Muscle layer of colon (tissue), 2 donors: ENCODE results near the gene SIRPA.
"Not testable (repeated sequence)": the region's sequence is repeated elsewhere in the genome, so short reads cannot be mapped to it uniquely, and the experiment has no call there.

ENCODE experiments used
- H3K27ac ChIP-seq: one replicate; pipeline ENCODE4 v1.7.0; 2013; ENCODE audit warnings: low read depth, mild to moderate bottlenecking, low read length, moderate library complexity
- H3K27me3 ChIP-seq, 2 donors: one replicate each; pipeline ENCODE4 v1.7.0; 2013; ENCODE audit warnings: low read length in 2 of 2, mild to moderate bottlenecking in 2 of 2; ENCODE audit not compliant: insufficient read depth in 2 of 2, control insufficient read depth in 1 of 2
- H3K36me3 ChIP-seq: one replicate; pipeline ENCODE4 v1.7.0; 2013; ENCODE audit warnings: mild to moderate bottlenecking, low read length; ENCODE audit not compliant: insufficient read depth
- H3K4me1 ChIP-seq: one replicate; pipeline ENCODE4 v1.7.0; 2013; ENCODE audit warnings: mild to moderate bottlenecking, low read length; ENCODE audit not compliant: insufficient read depth
- H3K4me3 ChIP-seq, 2 donors: one replicate each; pipeline ENCODE4 v1.7.0; 2013; ENCODE audit warnings: low read length in 2 of 2, low read depth in 1 of 2, mild to moderate bottlenecking in 1 of 2, moderate library complexity in 1 of 2
- H3K9ac ChIP-seq: one replicate; pipeline ENCODE4 v1.7.0; 2013; ENCODE audit warnings: low read length
- H3K9me3 ChIP-seq: one replicate; pipeline ENCODE4 v1.7.0; 2013; ENCODE audit warnings: mild to moderate bottlenecking, low read length
- donor health status: abdominal sarcoma.
- donor health status: Adenocarcinoma of cecum.

The SIRPA gene

DNA sequence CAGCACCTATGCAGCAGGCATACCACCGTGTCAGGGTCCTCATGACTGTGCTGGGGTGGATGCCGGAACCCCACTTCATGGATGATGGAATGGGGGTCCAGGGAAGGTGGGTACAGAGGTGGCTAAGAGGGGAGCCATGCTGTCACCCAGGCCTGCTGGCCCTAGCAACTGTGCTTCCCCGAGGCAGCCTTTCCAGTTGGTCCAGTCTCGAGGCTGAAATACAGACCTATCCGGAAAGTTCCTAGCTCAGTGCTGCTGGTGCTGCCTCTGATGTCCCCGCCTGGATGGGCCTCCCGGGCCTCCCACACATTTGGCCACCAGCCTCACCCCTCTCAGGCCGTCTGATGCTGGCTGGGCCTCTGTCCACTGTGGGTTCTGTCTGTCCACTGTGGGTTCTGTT is 17.4 kb downstream of the SIRPA start:
- Histone ChIP-seq H3K9me3 (no peaks in the 10 kb centered on the region), H3K4me3 (no peak overlapping the region), H3K4me1 (no peaks in the 10 kb centered on the region), H3K27ac (no peak overlapping the region), H3K27me3 (no peaks in the 10 kb centered on the region), H3K9ac (no peak overlapping the region), H3K36me3 (peaks cover 27% of the 10 kb centered on the region)

DNA sequence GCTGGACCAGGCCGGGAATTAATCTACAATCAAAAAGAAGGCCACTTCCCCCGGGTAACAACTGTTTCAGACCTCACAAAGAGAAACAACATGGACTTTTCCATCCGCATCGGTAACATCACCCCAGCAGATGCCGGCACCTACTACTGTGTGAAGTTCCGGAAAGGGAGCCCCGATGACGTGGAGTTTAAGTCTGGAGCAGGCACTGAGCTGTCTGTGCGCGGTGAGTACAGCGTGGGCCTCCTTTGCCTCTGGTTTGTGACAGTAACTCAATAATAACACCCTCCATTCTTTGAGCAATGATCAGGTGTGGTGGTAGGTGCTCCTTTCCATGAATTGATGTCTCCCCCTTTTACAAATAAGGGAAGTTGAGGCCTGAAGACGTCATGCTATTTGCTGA is 20.0 kb downstream of the SIRPA start:
- not testable (repeated sequence) for H3K9ac ChIP-seq, H3K9me3 ChIP-seq, H3K27me3 ChIP-seq, H3K4me1 ChIP-seq, H3K4me3 ChIP-seq, H3K27ac ChIP-seq
- peaks cover 32% of the 10 kb centered on the region for H3K36me3 ChIP-seq

GRCh38 chr20:1915725-1916124 is 20.5 kb downstream of the SIRPA start:
- H3K36me3 ChIP-seq: peaks cover 32% of the 10 kb centered on the region

GRCh38 chr20:1917786-1918185 is 22.6 kb downstream of the SIRPA start:
- Histone ChIP-seq H3K4me1 (no peaks in the 10 kb centered on the region), H3K9ac (no peak overlapping the region), H3K9me3 (no peaks in the 10 kb centered on the region), H3K27ac (no peak overlapping the region), H3K4me3 (no peak overlapping the region), H3K27me3 (no peaks in the 10 kb centered on the region), H3K36me3 (peaks cover 37% of the 10 kb centered on the region)

More at GRCh38 chr20:1915725-1916124, 20.5 kb downstream of the SIRPA start:
- Histone ChIP-seq H3K4me3 (no peak overlapping the region), H3K9ac (no peak overlapping the region), H3K27me3 (no peaks in the 10 kb centered on the region), H3K9me3 (no peaks in the 10 kb centered on the region), H3K4me1 (no peaks in the 10 kb centered on the region), H3K27ac (no peak overlapping the region)

DNA sequence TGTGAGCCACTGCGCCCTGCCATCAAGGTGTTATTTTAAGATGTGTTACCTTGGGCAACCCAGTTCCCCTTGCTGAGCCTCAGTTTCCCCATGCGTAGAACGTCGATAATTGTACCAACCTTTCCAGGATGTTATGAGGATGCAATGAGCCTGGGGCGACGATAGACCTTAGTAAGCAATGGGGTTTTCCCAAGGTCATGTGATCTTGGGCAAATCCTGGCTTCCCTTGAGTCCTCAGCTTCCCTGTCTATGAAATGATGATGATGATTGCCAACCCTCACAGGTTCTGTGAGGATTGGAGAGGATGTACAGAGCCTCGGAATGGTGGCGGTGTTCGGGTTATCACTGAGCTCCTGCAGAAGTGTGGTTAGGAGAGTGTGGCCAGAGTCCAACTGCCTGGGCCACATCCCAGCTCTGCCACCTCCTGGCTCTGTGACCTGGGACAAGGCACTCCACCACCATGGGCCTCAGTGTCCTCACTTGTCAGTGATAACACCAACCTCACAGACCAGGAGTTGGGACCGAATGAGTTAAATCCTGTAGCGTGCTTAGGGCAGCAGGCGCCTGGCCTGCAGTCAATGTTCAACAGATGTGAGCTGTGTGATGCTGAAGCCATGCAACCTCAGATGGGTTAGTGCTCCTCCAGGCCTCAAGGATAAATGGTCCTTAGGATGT is 23.4 kb downstream of the SIRPA start:
- H3K4me1 ChIP-seq: no peaks in the 10 kb centered on the region
- no peaks in the 10 kb centered on the region for H3K9me3 ChIP-seq
- no peaks in the 10 kb centered on the region for H3K27me3 ChIP-seq
- peaks cover 40% of the 10 kb centered on the region for H3K36me3 ChIP-seq
- no peak overlapping the region for H3K27ac ChIP-seq
- no peak overlapping the region for H3K9ac ChIP-seq
- H3K4me3 ChIP-seq: no peak overlapping the region

- H3K27me3 ChIP-seq: no peaks in the 10 kb centered on the region
- no peak overlapping the region for H3K9ac ChIP-seq
- H3K27ac ChIP-seq: no peak overlapping the region
- H3K4me1 ChIP-seq: no peaks in the 10 kb centered on the region
- H3K36me3 ChIP-seq: peaks cover 44% of the 10 kb centered on the region
- H3K9me3 ChIP-seq: no peaks in the 10 kb centered on the region
- H3K4me3 ChIP-seq: no peak overlapping the region
Observed at GRCh38 chr20:1920252-1920651, 25.0 kb downstream of the SIRPA start.

- Histone ChIP-seq H3K9me3 (no peaks in the 10 kb centered on the region), H3K4me1 (no peaks in the 10 kb centered on the region), H3K9ac (no peak overlapping the region), H3K4me3 (no peak overlapping the region), H3K27me3 (no peaks in the 10 kb centered on the region), H3K27ac (no peak overlapping the region), H3K36me3 (peaks cover 38% of the 10 kb centered on the region)
Observed at GRCh38 chr20:1920826-1921225, 25.6 kb downstream of the SIRPA start.

- peaks cover 27% of the 10 kb centered on the region for H3K36me3 ChIP-seq
Observed at GRCh38 chr20:1921985-1922384, 26.8 kb downstream of the SIRPA start.

GRCh38 chr20:1922786-1923185 is 27.6 kb downstream of the SIRPA start:
- Histone ChIP-seq H3K9ac (no peak overlapping the region), H3K4me3 (no peak overlapping the region), H3K27ac (no peak overlapping the region), H3K36me3 (peaks cover 26% of the 10 kb centered on the region), H3K4me1 (no peaks in the 10 kb centered on the region), H3K9me3 (no peaks in the 10 kb centered on the region), H3K27me3 (no peaks in the 10 kb centered on the region)

More at GRCh38 chr20:1921985-1922384, 26.8 kb downstream of the SIRPA start:
- H3K4me3 ChIP-seq, H3K4me1 ChIP-seq, H3K9ac ChIP-seq, H3K27ac ChIP-seq, H3K27me3 ChIP-seq, H3K9me3 ChIP-seq: not testable (repeated sequence)

DNA sequence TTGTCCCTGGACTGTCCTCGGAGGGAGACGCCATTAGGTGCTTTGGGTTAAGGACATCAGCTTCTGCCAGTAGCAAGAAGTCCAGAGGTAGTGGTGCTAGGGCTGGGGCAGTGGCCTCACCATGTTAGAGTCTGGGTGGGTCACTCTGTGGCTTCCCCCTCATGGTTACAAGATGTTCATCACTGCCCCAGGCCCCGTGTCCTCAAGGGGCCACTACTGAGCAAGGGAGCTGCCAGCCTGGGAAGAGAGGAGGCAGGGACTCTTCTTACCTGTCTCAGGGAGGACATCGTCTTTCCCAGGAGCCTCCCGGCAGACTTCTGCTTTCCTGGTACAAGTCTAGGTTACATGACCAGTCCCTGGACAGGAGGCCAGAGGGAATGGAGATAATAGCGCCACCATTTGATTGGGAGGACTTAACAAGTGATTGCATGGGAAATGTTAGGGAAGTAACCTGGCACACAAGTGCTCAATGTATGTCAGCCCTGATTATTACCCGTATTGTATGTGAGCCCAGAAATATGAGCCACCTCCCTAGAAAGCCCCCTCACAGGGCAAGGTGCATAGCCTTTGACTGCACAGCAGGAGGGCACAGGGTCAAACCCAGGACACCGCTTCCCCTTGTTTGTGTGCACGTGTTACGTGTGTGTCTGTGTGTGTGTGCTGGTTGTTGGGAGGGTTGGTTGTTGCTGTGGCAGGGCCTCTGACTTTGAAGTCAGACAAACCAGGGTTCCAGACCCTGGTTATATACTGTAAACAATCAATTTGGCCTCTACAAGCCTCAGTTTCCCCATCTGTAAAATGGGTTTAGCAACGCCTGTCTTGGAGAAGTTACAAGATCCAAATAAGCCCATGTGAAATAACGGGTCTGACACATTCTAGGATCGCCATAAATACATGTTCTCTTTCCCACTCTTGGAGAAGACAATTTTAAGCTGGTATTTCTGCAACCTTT is 30.0 kb downstream of the SIRPA start:
- Histone ChIP-seq H3K36me3 (peaks cover 23% of the 10 kb centered on the region), H3K9me3 (no peaks in the 10 kb centered on the region), H3K9ac (no peak overlapping the region), H3K4me1 (no peaks in the 10 kb centered on the region), H3K27ac (no peak overlapping the region), H3K4me3 (no peak overlapping the region), H3K27me3 (no peaks in the 10 kb centered on the region)

GRCh38 chr20:1926237-1926636 is 31.0 kb downstream of the SIRPA start:
- no peak overlapping the region for H3K27ac ChIP-seq
- H3K4me3 ChIP-seq: no peak overlapping the region
- H3K9me3 ChIP-seq: no peaks in the 10 kb centered on the region
- no peaks in the 10 kb centered on the region for H3K4me1 ChIP-seq
- H3K27me3 ChIP-seq: no peaks in the 10 kb centered on the region
- no peak overlapping the region for H3K9ac ChIP-seq
- peaks cover 19% of the 10 kb centered on the region for H3K36me3 ChIP-seq
